ENCODE data around the gene PLN. TPM values are rescaled to one million over a fixed set of nuclear protein-coding genes. Genes with fewer than 3 reads are reported as not detected.

The PLN gene
- total and polyA plus RNA-seq, 8 donors, result 2.3 to 13.3 (median 3.8) TPM

GRCh38 chr6:118581489-118581959, 33.4 kb downstream of the PLN start:
- ATAC-seq (peak; percentile 79), DNase-seq (no peak)
- H3K27me3 ChIP-seq, result no peaks in the 10 kb centered on the region
- no peak for TF ChIP-seq CTCF (IDR thresholded peaks at IDR 0.05)
- H3K36me3 ChIP-seq, result no peaks in the 10 kb centered on the region
- H3K4me3 ChIP-seq, result no peak overlapping the region
- H3K9me3 ChIP-seq, result peaks cover 0 to 34% of the 10 kb centered on the region in 2 donors
- peaks cover 5 to 24% of the 10 kb centered on the region in 2 donors for H3K4me1 ChIP-seq
- intact Hi-C loops (cut with DNase I), result no loop called here
- peak overlapping the region in 1 of 2 donors; percentile 42 for H3K27ac ChIP-seq

GRCh38 chr6:118584911-118585310, 36.8 kb downstream of the PLN start:
- Histone ChIP-seq H3K36me3 (no peaks in the 10 kb centered on the region), H3K4me1 (peaks cover 5 to 24% of the 10 kb centered on the region in 2 donors), H3K27me3 (no peaks in the 10 kb centered on the region), H3K27ac (no peak overlapping the region), H3K9me3 (no peaks in the 10 kb centered on the region), H3K4me3 (no peak overlapping the region)
- ATAC-seq (no peak), DNase-seq (no peak)
- intact Hi-C loops (cut with DNase I), result no loop called here
- no peak for TF ChIP-seq CTCF (IDR thresholded peaks at IDR 0.05)

- Histone ChIP-seq H3K27me3 (no peaks in the 10 kb centered on the region), H3K4me3 (no peak overlapping the region), H3K4me1 (peaks cover 3 to 7% of the 10 kb centered on the region in 2 donors), H3K36me3 (no peaks in the 10 kb centered on the region), H3K27ac (no peak overlapping the region), H3K9me3 (no peaks in the 10 kb centered on the region)
- no peak for TF ChIP-seq CTCF (IDR thresholded peaks at IDR 0.05)
- ATAC-seq, result no peak
- intact Hi-C loops (cut with DNase I), result no loop called here
- DNase-seq, result no peak
Observed at GRCh38 chr6:118586746-118587485, 38.8 kb downstream of the PLN start.

- intact Hi-C loops (cut with DNase I), result no loop called here
- ATAC-seq, result no peak
- Histone ChIP-seq H3K4me3 (no peak overlapping the region), H3K4me1 (no peaks in the 10 kb centered on the region), H3K27me3 (no peaks in the 10 kb centered on the region), H3K27ac (no peak overlapping the region), H3K36me3 (no peaks in the 10 kb centered on the region), H3K9me3 (no peaks in the 10 kb centered on the region)
- TF ChIP-seq CTCF (IDR thresholded peaks at IDR 0.05), result no peak
- DNase-seq, result no peak
Observed at GRCh38 chr6:118588626-118589025, 40.5 kb downstream of the PLN start.

- Histone ChIP-seq H3K9me3 (no peaks in the 10 kb centered on the region), H3K27me3 (no peaks in the 10 kb centered on the region), H3K36me3 (no peaks in the 10 kb centered on the region), H3K4me3 (no peak overlapping the region), H3K27ac (no peak overlapping the region), H3K4me1 (no peaks in the 10 kb centered on the region)
- peak in 2 of 4 donors; percentile 6 to 11 for DNase-seq
- intact Hi-C loops (cut with DNase I), result no loop called here
- no peak for ATAC-seq
- no peak for TF ChIP-seq CTCF (IDR thresholded peaks at IDR 0.05)
Observed at GRCh38 chr6:118589186-118589585, 41.1 kb downstream of the PLN start.

Data from left lung (tissue), 10 donors.